ENCODE results near the gene YRDC. TPM values are rescaled to one million over a fixed set of nuclear protein-coding genes. Genes with fewer than 3 reads are reported as not detected.

Gene YRDC
- polyA plus RNA-seq, 1 donor from 2014 or later: 34.1 TPM

DNA sequence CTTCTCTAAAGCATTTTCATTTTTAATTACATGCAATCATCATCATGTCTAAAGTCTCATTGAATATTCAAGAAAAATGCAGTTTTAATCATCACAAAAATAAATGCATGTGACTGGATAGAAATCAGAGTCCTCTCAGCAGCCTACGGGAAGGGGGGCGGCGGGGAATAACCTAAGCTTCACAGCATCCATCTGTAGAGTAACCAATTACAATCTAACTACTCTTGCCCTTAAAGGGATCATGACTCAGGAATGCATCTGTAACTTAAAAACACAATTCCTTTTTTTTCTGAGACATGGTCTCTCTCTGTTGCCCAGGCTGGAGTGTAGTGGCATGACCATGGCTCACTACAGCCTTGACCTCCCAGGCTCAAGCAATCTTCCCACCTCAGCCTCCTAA is 28.8 kb upstream of the YRDC start:
- no peak overlapping the region for H3K4me2 ChIP-seq (ENCODE audit: low read length)
- no peak overlapping the region for H3K27ac ChIP-seq (ENCODE audit: low read length)
- H3K36me3 ChIP-seq (ENCODE audit: insufficient read depth, low read length): peaks cover 16% of the 10 kb centered on the region
- H3K79me2 ChIP-seq (replicated peaks; ENCODE audit: insufficient read depth, low read length): no peaks in the 10 kb centered on the region
- H3K9me2 ChIP-seq (ENCODE audit: insufficient read depth, low read length): no peaks in the 10 kb centered on the region
- TF ChIP-seq EZH2 (IDR thresholded peaks at IDR 0.05; ENCODE audit: borderline replicate concordance, insufficient read depth, low read length, poor library complexity, severe bottlenecking): no peak
- no peak for TF ChIP-seq RAD21 (conservative IDR thresholded peaks at IDR 0.05)
- no peak for TF ChIP-seq EP300 (conservative IDR thresholded peaks at IDR 0.05; ENCODE audit: poor library complexity, severe bottlenecking)
- TF ChIP-seq CTCF (IDR thresholded peaks at IDR 0.05; ENCODE audit: poor library complexity, severe bottlenecking): no peak
- TF ChIP-seq, protein P1, sequence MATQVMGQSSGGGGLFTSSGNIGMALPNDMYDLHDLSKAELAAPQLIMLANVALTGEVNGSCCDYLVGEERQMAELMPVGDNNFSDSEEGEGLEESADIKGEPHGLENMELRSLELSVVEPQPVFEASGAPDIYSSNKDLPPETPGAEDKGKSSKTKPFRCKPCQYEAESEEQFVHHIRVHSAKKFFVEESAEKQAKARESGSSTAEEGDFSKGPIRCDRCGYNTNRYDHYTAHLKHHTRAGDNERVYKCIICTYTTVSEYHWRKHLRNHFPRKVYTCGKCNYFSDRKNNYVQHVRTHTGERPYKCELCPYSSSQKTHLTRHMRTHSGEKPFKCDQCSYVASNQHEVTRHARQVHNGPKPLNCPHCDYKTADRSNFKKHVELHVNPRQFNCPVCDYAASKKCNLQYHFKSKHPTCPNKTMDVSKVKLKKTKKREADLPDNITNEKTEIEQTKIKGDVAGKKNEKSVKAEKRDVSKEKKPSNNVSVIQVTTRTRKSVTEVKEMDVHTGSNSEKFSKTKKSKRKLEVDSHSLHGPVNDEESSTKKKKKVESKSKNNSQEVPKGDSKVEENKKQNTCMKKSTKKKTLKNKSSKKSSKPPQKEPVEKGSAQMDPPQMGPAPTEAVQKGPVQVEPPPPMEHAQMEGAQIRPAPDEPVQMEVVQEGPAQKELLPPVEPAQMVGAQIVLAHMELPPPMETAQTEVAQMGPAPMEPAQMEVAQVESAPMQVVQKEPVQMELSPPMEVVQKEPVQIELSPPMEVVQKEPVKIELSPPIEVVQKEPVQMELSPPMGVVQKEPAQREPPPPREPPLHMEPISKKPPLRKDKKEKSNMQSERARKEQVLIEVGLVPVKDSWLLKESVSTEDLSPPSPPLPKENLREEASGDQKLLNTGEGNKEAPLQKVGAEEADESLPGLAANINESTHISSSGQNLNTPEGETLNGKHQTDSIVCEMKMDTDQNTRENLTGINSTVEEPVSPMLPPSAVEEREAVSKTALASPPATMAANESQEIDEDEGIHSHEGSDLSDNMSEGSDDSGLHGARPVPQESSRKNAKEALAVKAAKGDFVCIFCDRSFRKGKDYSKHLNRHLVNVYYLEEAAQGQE (IDR thresholded peaks at IDR 0.05; ENCODE audit: borderline replicate concordance): no peak
- TF ChIP-seq POLR2AphosphoS5 (IDR thresholded peaks at IDR 0.05): no peak
- TF ChIP-seq TAF1 (IDR thresholded peaks at IDR 0.05; ENCODE audit: low read depth): no peak
- TF ChIP-seq SMC3 (conservative IDR thresholded peaks at IDR 0.05; ENCODE audit: poor library complexity): no peak
- no peak for TF ChIP-seq MXI1 (conservative IDR thresholded peaks at IDR 0.05; ENCODE audit: poor library complexity, severe bottlenecking)
- H3K4me3 ChIP-seq (ENCODE audit: low read length): no peak overlapping the region
- no peaks in the 10 kb centered on the region for H4K20me1 ChIP-seq (ENCODE audit: insufficient read depth)
- H3F3A ChIP-seq (ENCODE audit: insufficient read depth, low read length, poor library complexity, severe bottlenecking): no peaks in the 10 kb centered on the region
- H3K9me3 ChIP-seq (ENCODE audit: low read length): no peaks in the 10 kb centered on the region
- H2AFZ ChIP-seq (ENCODE audit: low read depth, low read length): no peak overlapping the region
- H3K27me3 ChIP-seq (ENCODE audit: insufficient read depth, low read depth, low read length): no peaks in the 10 kb centered on the region
- H3K9ac ChIP-seq (ENCODE audit: low read length): no peak overlapping the region

- no peak overlapping the region for H3K4me2 ChIP-seq (ENCODE audit: low read length)
- H3K27ac ChIP-seq (ENCODE audit: low read length): no peak overlapping the region
- TF ChIP-seq MXI1 (conservative IDR thresholded peaks at IDR 0.05; ENCODE audit: poor library complexity, severe bottlenecking) (no peak), RAD21 (conservative IDR thresholded peaks at IDR 0.05) (no peak), EP300 (conservative IDR thresholded peaks at IDR 0.05; ENCODE audit: poor library complexity, severe bottlenecking) (no peak), TAF1 (IDR thresholded peaks at IDR 0.05; ENCODE audit: low read depth) (no peak), CTCF (IDR thresholded peaks at IDR 0.05; ENCODE audit: poor library complexity, severe bottlenecking) (no peak), SMC3 (conservative IDR thresholded peaks at IDR 0.05; ENCODE audit: poor library complexity) (no peak), EZH2 (IDR thresholded peaks at IDR 0.05; ENCODE audit: borderline replicate concordance, insufficient read depth, low read length, poor library complexity, severe bottlenecking) (no peak), POLR2AphosphoS5 (IDR thresholded peaks at IDR 0.05) (no peak)
- TF ChIP-seq, protein P1 (IDR thresholded peaks at IDR 0.05; ENCODE audit: borderline replicate concordance): no peak
- no peaks in the 10 kb centered on the region for H4K20me1 ChIP-seq (ENCODE audit: insufficient read depth)
- no peaks in the 10 kb centered on the region for H3K9me3 ChIP-seq (ENCODE audit: low read length)
- peaks cover 12% of the 10 kb centered on the region for H3K36me3 ChIP-seq (ENCODE audit: insufficient read depth, low read length)
- no peak overlapping the region for H2AFZ ChIP-seq (ENCODE audit: low read depth, low read length)
- no peak overlapping the region for H3K9ac ChIP-seq (ENCODE audit: low read length)
- no peaks in the 10 kb centered on the region for H3K9me2 ChIP-seq (ENCODE audit: insufficient read depth, low read length)
- no peaks in the 10 kb centered on the region for H3K79me2 ChIP-seq (replicated peaks; ENCODE audit: insufficient read depth, low read length)
- no peaks in the 10 kb centered on the region for H3F3A ChIP-seq (ENCODE audit: insufficient read depth, low read length, poor library complexity, severe bottlenecking)
- H3K4me3 ChIP-seq (ENCODE audit: low read length): no peak overlapping the region
- no peaks in the 10 kb centered on the region for H3K27me3 ChIP-seq (ENCODE audit: insufficient read depth, low read depth, low read length)
Observed at GRCh38 chr1:37831809-37832208, 23.8 kb upstream of the YRDC start.

Measured in neural cell (in vitro differentiated cells).